ENCODE results near the gene C6orf47. TPM values are rescaled to one million over a fixed set of nuclear protein-coding genes. Genes with fewer than 3 reads are reported as not detected.

Gene C6orf47
- total and polyA plus RNA-seq, 2 of the 13 experiments (the other 11 are each of a cell fraction or from before 2014, with no cell fraction given): 1.7 to 18.1 TPM

DNA sequence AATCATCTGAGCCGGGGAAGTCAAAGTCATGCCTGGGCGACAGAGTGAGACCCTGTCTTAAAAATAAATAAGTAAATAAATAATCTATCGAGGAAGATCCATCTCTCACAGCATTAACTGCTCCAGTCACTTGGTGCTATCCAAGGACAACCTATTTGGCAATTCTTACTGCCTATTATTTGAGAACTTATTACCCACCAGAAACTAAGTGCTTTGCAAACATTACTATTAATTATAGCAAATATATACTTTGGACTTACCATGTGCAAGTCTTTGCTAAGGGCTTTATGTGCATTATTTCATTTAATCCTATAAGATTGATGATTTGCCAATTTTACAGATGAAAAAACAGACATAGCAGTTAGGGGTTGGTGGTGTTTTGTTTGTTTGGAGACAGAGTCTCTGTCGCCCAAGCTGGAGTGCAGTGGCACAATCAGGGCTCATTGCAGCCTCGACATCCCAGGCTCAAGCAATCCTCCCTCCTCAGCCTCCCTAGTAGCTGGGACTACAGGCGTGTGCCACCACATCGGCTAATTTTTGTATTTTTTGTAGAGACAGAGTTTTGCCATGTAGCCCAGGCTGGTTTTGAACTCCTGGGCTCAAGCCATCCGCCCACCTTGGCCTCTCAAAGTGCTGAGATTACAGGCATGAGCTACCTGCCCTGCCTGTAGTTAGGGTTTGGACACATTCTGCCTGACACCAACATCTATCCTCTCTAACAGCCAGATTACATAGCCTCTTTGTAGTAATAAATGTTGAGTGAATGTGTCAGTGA lies 5.8 kb downstream of the C6orf47 start (continued):
- TF ChIP-seq, protein P1, sequence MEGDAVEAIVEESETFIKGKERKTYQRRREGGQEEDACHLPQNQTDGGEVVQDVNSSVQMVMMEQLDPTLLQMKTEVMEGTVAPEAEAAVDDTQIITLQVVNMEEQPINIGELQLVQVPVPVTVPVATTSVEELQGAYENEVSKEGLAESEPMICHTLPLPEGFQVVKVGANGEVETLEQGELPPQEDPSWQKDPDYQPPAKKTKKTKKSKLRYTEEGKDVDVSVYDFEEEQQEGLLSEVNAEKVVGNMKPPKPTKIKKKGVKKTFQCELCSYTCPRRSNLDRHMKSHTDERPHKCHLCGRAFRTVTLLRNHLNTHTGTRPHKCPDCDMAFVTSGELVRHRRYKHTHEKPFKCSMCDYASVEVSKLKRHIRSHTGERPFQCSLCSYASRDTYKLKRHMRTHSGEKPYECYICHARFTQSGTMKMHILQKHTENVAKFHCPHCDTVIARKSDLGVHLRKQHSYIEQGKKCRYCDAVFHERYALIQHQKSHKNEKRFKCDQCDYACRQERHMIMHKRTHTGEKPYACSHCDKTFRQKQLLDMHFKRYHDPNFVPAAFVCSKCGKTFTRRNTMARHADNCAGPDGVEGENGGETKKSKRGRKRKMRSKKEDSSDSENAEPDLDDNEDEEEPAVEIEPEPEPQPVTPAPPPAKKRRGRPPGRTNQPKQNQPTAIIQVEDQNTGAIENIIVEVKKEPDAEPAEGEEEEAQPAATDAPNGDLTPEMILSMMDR (CRISPR knock-in tag; IDR thresholded peaks at IDR 0.05): no peak
- TF ChIP-seq, protein P2, sequence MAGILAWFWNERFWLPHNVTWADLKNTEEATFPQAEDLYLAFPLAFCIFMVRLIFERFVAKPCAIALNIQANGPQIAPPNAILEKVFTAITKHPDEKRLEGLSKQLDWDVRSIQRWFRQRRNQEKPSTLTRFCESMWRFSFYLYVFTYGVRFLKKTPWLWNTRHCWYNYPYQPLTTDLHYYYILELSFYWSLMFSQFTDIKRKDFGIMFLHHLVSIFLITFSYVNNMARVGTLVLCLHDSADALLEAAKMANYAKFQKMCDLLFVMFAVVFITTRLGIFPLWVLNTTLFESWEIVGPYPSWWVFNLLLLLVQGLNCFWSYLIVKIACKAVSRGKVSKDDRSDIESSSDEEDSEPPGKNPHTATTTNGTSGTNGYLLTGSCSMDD (CRISPR knock-in tag; IDR thresholded peaks at IDR 0.05): no peak
- TF ChIP-seq KLF15 (CRISPR knock-in tag; IDR thresholded peaks at IDR 0.05; ENCODE audit: borderline replicate concordance): no peak
- no peak for TF ChIP-seq ZNF205 (CRISPR knock-in tag; IDR thresholded peaks at IDR 0.05)
- no peak for TF ChIP-seq SIN3B (IDR thresholded peaks at IDR 0.05; ENCODE audit: low read length)
- TF ChIP-seq, protein P3, sequence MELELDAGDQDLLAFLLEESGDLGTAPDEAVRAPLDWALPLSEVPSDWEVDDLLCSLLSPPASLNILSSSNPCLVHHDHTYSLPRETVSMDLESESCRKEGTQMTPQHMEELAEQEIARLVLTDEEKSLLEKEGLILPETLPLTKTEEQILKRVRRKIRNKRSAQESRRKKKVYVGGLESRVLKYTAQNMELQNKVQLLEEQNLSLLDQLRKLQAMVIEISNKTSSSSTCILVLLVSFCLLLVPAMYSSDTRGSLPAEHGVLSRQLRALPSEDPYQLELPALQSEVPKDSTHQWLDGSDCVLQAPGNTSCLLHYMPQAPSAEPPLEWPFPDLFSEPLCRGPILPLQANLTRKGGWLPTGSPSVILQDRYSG (CRISPR knock-in tag; IDR thresholded peaks at IDR 0.05): no peak

Data from HepG2 (cell line).